IMR-90 (cell line): ENCODE measurements around the gene COMMD1. TPM values are rescaled to one million over a fixed set of nuclear protein-coding genes. Genes with fewer than 3 reads are reported as not detected.

Experiments used
- ATAC-seq: fragments of 200-7000 bp; cut with Tn5 transposase; 2 replicates; pipeline ENCODE4 v1.9.1; 2020; ENCODE audit warnings: low read depth, mild to moderate bottlenecking, moderate library complexity
- BruUV-seq: library from RNA; stranded (reverse); fragments of 400-500 nt; replicated peaks from 2 replicates; lab custom pipeline; 2021; lab: Mats Ljungman, UMichigan
- CTCF ChIA-PET: fragments of 300-600 bp; formaldehyde crosslinking; extraction: SDS; loops from one replicate; lab custom pipeline; 2021; ENCODE audit warnings: antibody characterized with exemption; lab: Yijun Ruan, JAX
- POLR2A ChIA-PET: fragments of 300-600 bp; sonication (Branson Sonifier 250); formaldehyde crosslinking; loops from one replicate; lab custom pipeline; 2022; ENCODE audit warnings: antibody characterized with exemption; ENCODE audit not compliant: unreplicated experiment; lab: Charles Lee
- DNase-seq: peaks from one replicate; pipeline ENCODE4 v3.0.0; 2013
- H2AFZ ChIP-seq: replicated peaks from 2 replicates; pipeline ENCODE3; 2013; ENCODE audit warnings: low read length, mild to moderate bottlenecking; ENCODE audit not compliant: poor library complexity
- H2AK5ac ChIP-seq: 2 replicates; pipeline ENCODE4 v1.6.1; 2013; ENCODE audit warnings: low read depth, low read length, inconsistent platforms
- H2AK9ac ChIP-seq: replicated peaks from 2 replicates; pipeline ENCODE3; 2013; ENCODE audit warnings: mild to moderate bottlenecking, low read depth, low read length, moderate library complexity; ENCODE audit not compliant: poor library complexity
- H2BK120ac ChIP-seq: 2 replicates; pipeline ENCODE4 v1.6.1; 2013; ENCODE audit warnings: low read depth, low read length, inconsistent platforms
- H2BK15ac ChIP-seq: 3 replicates; pipeline ENCODE4 v1.6.1; 2013; ENCODE audit warnings: low read depth, low read length, inconsistent platforms
- H2BK20ac ChIP-seq: 2 replicates; pipeline ENCODE4 v1.6.1; 2013; ENCODE audit warnings: low read depth, mild to moderate bottlenecking, inconsistent platforms, low read length, moderate library complexity
- H2BK5ac ChIP-seq: 2 replicates; pipeline ENCODE4 v1.6.1; 2013; ENCODE audit warnings: mild to moderate bottlenecking, low read depth, low read length, inconsistent platforms; ENCODE audit not compliant: poor library complexity, severe bottlenecking
- H3K14ac ChIP-seq: replicated peaks from 2 replicates; pipeline ENCODE4 v1.6.1; 2013; ENCODE audit warnings: low read depth, low read length, inconsistent platforms
- H3K18ac ChIP-seq: 2 replicates; pipeline ENCODE4 v1.6.1; 2013; ENCODE audit warnings: low read depth, low read length, control low read depth
- H3K23ac ChIP-seq: 2 replicates; pipeline ENCODE4 v1.6.1; 2013; ENCODE audit warnings: low read depth, low read length, inconsistent platforms
- H3K27ac ChIP-seq: 2 replicates; pipeline ENCODE4 v1.5.1; 2013; ENCODE audit warnings: mild to moderate bottlenecking, control low read depth, low read length; ENCODE audit not compliant: insufficient read depth
- H3K27me3 ChIP-seq: 2 replicates; pipeline ENCODE4 v1.6.1; 2013; ENCODE audit warnings: low read length; ENCODE audit not compliant: control insufficient read depth, insufficient read depth
- H3K36me3 ChIP-seq: 2 replicates; pipeline ENCODE4 v1.6.1; 2013; ENCODE audit warnings: low read length, mixed read lengths; ENCODE audit not compliant: control insufficient read depth, insufficient read depth
- H3K4ac ChIP-seq: 2 replicates; pipeline ENCODE4 v1.6.1; 2013; ENCODE audit warnings: low read depth, low read length, inconsistent platforms
- H3K4me1 ChIP-seq: 2 replicates; pipeline ENCODE4 v1.6.1; 2013; ENCODE audit warnings: low read length, mixed read lengths; ENCODE audit not compliant: control insufficient read depth, insufficient read depth
- H3K4me2 ChIP-seq: 2 replicates; pipeline ENCODE4 v1.6.1; 2013; ENCODE audit warnings: low read depth, mild to moderate bottlenecking, control low read depth, low read length, moderate library complexity
- H3K4me3 ChIP-seq: 2 replicates; pipeline ENCODE4 v1.5.1; 2013; ENCODE audit warnings: low read depth, mild to moderate bottlenecking, control low read depth, low read length, moderate library complexity; ENCODE audit not compliant: insufficient read depth
- H3K56ac ChIP-seq: 2 replicates; pipeline ENCODE4 v1.6.1; 2013; ENCODE audit warnings: low read length, inconsistent platforms; ENCODE audit not compliant: insufficient read depth; ENCODE audit errors: extremely low read depth
- H3K79me1 ChIP-seq, 2 experiments: 2 replicates each; pipeline ENCODE4 v1.6.1; 2013; ENCODE audit warnings: low read length in 2 of 2, inconsistent platforms in 1 of 2, low read depth in 1 of 2
- H3K9ac ChIP-seq: 2 replicates; pipeline ENCODE4 v1.6.1; 2013; ENCODE audit warnings: low read depth, low read length, control low read depth
- H3K9me1 ChIP-seq: 2 replicates; pipeline ENCODE4 v1.6.1; 2013; ENCODE audit warnings: low read length, inconsistent platforms; ENCODE audit not compliant: insufficient read depth
- H3K9me3 ChIP-seq: 2 replicates; pipeline ENCODE4 v1.6.1; 2013; ENCODE audit warnings: low read length; ENCODE audit not compliant: control insufficient read depth, insufficient read depth
- H4K20me1 ChIP-seq: 2 replicates; pipeline ENCODE4 v1.6.1; 2013; ENCODE audit warnings: low read length, inconsistent platforms; ENCODE audit not compliant: insufficient read depth
- H4K5ac ChIP-seq: 2 replicates; pipeline ENCODE4 v1.6.1; 2013; ENCODE audit warnings: mild to moderate bottlenecking, low read depth, low read length, control low read depth
- H4K8ac ChIP-seq, 2 experiments: 2 replicates each; pipeline ENCODE4 v1.6.1; 2013; ENCODE audit warnings: low read depth in 2 of 2, low read length in 2 of 2, control low read depth in 1 of 2, inconsistent platforms in 1 of 2
- H4K91ac ChIP-seq: 2 replicates; pipeline ENCODE4 v1.6.1; 2013; ENCODE audit warnings: low read depth, low read length, inconsistent platforms; ENCODE audit not compliant: insufficient read depth
- MAFK ChIP-seq: IDR thresholded peaks from 2 replicates; pipeline ENCODE4 v1.6.1; 2012; ENCODE audit warnings: low read depth, low read length, improper control_type of control experiment
- MAZ ChIP-seq: IDR thresholded peaks from 2 replicates; pipeline ENCODE4 v1.6.1; 2012; ENCODE audit warnings: low read depth, mild to moderate bottlenecking, low read length, improper control_type of control experiment, moderate library complexity, borderline replicate concordance
- WGBS, 2 experiments: methylation state at CpG; one replicate each; pipeline versions ENCODE4 v1.1.5 to v1.1.7; 2013; ENCODE audit warnings: missing lambda C conversion rate in 2 of 2; ENCODE audit not compliant: insufficient read length in 1 of 2; ENCODE audit errors: extremely low coverage in 2 of 2; 5-methylcytosine and 5-hydroxymethylcytosine counted together
- dilution Hi-C: fragments of 300-500 bp; cut with HindIII; formaldehyde crosslinking; loops from one replicate; pipeline ENCODE4 v1.14.3; 2018; ENCODE audit warnings: low sequenced_read_pairs; ENCODE audit not compliant: unreplicated experiment
- in situ Hi-C: fragments of 300-500 bp; cut with MboI; formaldehyde crosslinking; loops from 3 replicates; pipeline ENCODE4 v1.14.3; 2019; ENCODE audit warnings: low sequenced_read_pairs, inconsistent platforms, mixed read lengths
- intact Hi-C: fragments of 100-400 bp; cut with micrococcal nuclease; formaldehyde crosslinking; loops from 2 replicates; pipeline ENCODE4 v1.10.0; 2022
- polyA plus RNA-seq, 3 experiments: library from polyadenylated mRNA; depleted of rRNA; stranded (reverse); fragments of >200 nt; gene quantifications; 2 replicates each; pipeline ENCODE4 v1.2.3, GENCODE V29; 2012; ENCODE audit warnings: low replicate concordance in 1 of 3
- total RNA-seq: library from RNA; depleted of rRNA; stranded (reverse); fragments of >200 nt; gene quantifications from 2 replicates; pipeline ENCODE4 v1.2.3, GENCODE V29; 2012

The COMMD1 gene
- total and polyA plus RNA-seq, 2 of the 4 experiments (the other 2 are of a cell fraction): 42.8 to 60.4 TPM

DNA sequence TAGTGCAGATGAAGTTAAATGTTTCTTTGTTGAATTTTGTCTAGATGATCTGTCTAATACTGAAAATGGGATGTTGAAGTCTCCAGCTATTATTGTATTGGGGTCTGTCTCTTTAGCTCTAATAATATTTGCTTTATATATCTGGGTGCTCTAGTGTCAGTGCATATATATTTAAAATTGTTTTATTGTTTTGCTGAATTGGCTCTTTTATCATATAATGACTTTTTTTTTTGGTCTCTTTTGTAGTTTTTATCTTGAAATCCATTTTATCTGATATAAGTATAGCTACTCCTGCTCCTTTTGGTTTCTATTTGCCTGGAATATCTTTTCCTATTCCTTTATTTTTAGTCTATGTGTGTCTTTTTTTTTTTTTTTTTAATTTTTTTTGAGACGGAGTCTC, 79.2 kb downstream of the COMMD1 start:
- ATAC-seq: no peak
- Histone ChIP-seq H3K27me3 (no peaks in the 10 kb centered on the region), H3K9me1 (no peaks in the 10 kb centered on the region), H3K4me2 (no peak overlapping the region), H2AK9ac (no peak overlapping the region), H3K23ac (no peak overlapping the region), H2BK5ac (no peak overlapping the region), H3K27ac (no peak overlapping the region), H2BK20ac (no peak overlapping the region), H3K4me3 (no peak overlapping the region), H3K4me1 (no peaks in the 10 kb centered on the region), H2AFZ (no peak overlapping the region), H2BK15ac (no peak overlapping the region), H4K8ac (no peak overlapping the region), H2BK120ac (no peak overlapping the region), H4K20me1 (no peaks in the 10 kb centered on the region), H4K91ac (no peak overlapping the region), H3K14ac (no peak overlapping the region), H3K79me1 (peaks cover 5 to 19% of the 10 kb centered on the region in 2 experiments; a peak in 3 of 4 replicates), H3K18ac (no peak overlapping the region), H3K9ac (no peak overlapping the region), H2AK5ac (no peak overlapping the region), H3K9me3 (peaks cover 2% of the 10 kb centered on the region; the same call in 1 of the 2 replicates), H4K5ac (no peak overlapping the region), H3K4ac (no peak overlapping the region), H3K36me3 (no peaks in the 10 kb centered on the region), H3K56ac (no peak overlapping the region)
- no peak for DNase-seq
- no CpG with 5 or more reads among the region's 1 CpG for WGBS, 2 experiments
- no peak for TF ChIP-seq MAZ
- TF ChIP-seq MAFK: peak; percentile 52; the same call in 1 of the 2 replicates
- ChIA-PET POLR2A (no interaction called here), CTCF (no interaction called here)
- dilution Hi-C loops (no loop called here), intact Hi-C loops (no loop called here), in situ Hi-C loops (loop anchor here (25.0 kb wide), 1 partner anchor 778 kb away; no protein-coding TSS in a partner anchor)
- BruUV-seq: no TSS peak
